GM12892 (cell line): ENCODE measurements around the gene MAP4K4.

Experiments used
- POLR2A ChIP-seq: IDR thresholded peaks from 2 replicates; pipeline ENCODE4 v1.6.1; 2011; ENCODE audit warnings: low read depth, low read length, control low read depth
- POLR2AphosphoS5 ChIP-seq: IDR thresholded peaks from 2 replicates; pipeline ENCODE4 v1.6.1; 2011; ENCODE audit warnings: low read depth, low read length, control low read depth
- TAF1 ChIP-seq: IDR thresholded peaks from 2 replicates; pipeline ENCODE4 v1.6.1; 2011; ENCODE audit warnings: low read depth, mild to moderate bottlenecking, control low read depth, low read length, borderline replicate concordance

- TF ChIP-seq POLR2A (no peak), TAF1 (no peak), POLR2AphosphoS5 (no peak)
These were observed 114.7 kb downstream of the MAP4K4 start for GRCh38 chr2:101812226-101812625.
